ENCODE results near the gene PYGB. TPM values are rescaled to one million over a fixed set of nuclear protein-coding genes. Genes with fewer than 3 reads are reported as not detected.

The PYGB gene
- total RNA-seq, 2 donors from 2014 or later: 211 to 295 TPM

- H3K36me3 ChIP-seq: no peaks in the 10 kb centered on the region
- no peak for DNase-seq
- TF ChIP-seq CTCF (IDR thresholded peaks at IDR 0.05): no peak
- intact Hi-C loops (cut with DNase I): no loop called here
- H3K27ac ChIP-seq: peak overlapping the region; percentile 36
- no peaks in the 10 kb centered on the region for H3K9me3 ChIP-seq
- no peak overlapping the region for H3K9ac ChIP-seq (ENCODE audit: low read depth in 2 of 2, low read length in 2 of 2)
- H3K27me3 ChIP-seq: no peaks in the 10 kb centered on the region
- H3K4me1 ChIP-seq: no peaks in the 10 kb centered on the region
- no peak overlapping the region for H3K4me3 ChIP-seq
Measured at GRCh38 chr20:25223765-25224720, 23.8 kb upstream of the PYGB start.

- Histone ChIP-seq H3K4me3 (no peak overlapping the region), H3K9ac (ENCODE audit: low read depth in 2 of 2, low read length in 2 of 2) (no peak overlapping the region), H3K27me3 (no peaks in the 10 kb centered on the region), H3K4me1 (no peaks in the 10 kb centered on the region), H3K9me3 (no peaks in the 10 kb centered on the region), H3K27ac (no peak overlapping the region), H3K36me3 (no peaks in the 10 kb centered on the region)
- intact Hi-C loops (cut with DNase I): no loop called here
- no peak for DNase-seq
- TF ChIP-seq CTCF (IDR thresholded peaks at IDR 0.05): no peak
Measured at GRCh38 chr20:25224941-25225340, 22.9 kb upstream of the PYGB start.

GRCh38 chr20:25225642-25226432 lies 22.0 kb upstream of the PYGB start:
- no peak overlapping the region for H3K4me3 ChIP-seq
- no peak overlapping the region for H3K9ac ChIP-seq (ENCODE audit: low read depth in 2 of 2, low read length in 2 of 2)
- H3K4me1 ChIP-seq: no peaks in the 10 kb centered on the region
- no peaks in the 10 kb centered on the region for H3K27me3 ChIP-seq
- no peak for DNase-seq
- H3K27ac ChIP-seq: no peak overlapping the region
- TF ChIP-seq CTCF (IDR thresholded peaks at IDR 0.05): no peak
- no peaks in the 10 kb centered on the region for H3K9me3 ChIP-seq
- no peaks in the 10 kb centered on the region for H3K36me3 ChIP-seq
- intact Hi-C loops (cut with DNase I): no loop called here

- peak overlapping the region; percentile 15 for H3K27ac ChIP-seq
- DNase-seq: no peak
- no peak overlapping the region for H3K9ac ChIP-seq (ENCODE audit: low read depth in 2 of 2, low read length in 2 of 2)
- H3K36me3 ChIP-seq: no peaks in the 10 kb centered on the region
- no peaks in the 10 kb centered on the region for H3K27me3 ChIP-seq
- intact Hi-C loops (cut with DNase I): no loop called here
- H3K4me1 ChIP-seq: no peaks in the 10 kb centered on the region
- H3K4me3 ChIP-seq: no peak overlapping the region
- no peak for TF ChIP-seq CTCF (IDR thresholded peaks at IDR 0.05)
- H3K9me3 ChIP-seq: no peaks in the 10 kb centered on the region
Measured at GRCh38 chr20:25226433-25227316, 21.2 kb upstream of the PYGB start.

GRCh38 chr20:25227317-25227831 lies 20.5 kb upstream of the PYGB start:
- H3K36me3 ChIP-seq: no peaks in the 10 kb centered on the region
- intact Hi-C loops (cut with DNase I): no loop called here
- H3K27ac ChIP-seq: peak overlapping the region; percentile 15
- H3K9me3 ChIP-seq: no peaks in the 10 kb centered on the region
- no peaks in the 10 kb centered on the region for H3K4me1 ChIP-seq
- no peak for TF ChIP-seq CTCF (IDR thresholded peaks at IDR 0.05)
- H3K4me3 ChIP-seq: no peak overlapping the region
- H3K27me3 ChIP-seq: no peaks in the 10 kb centered on the region
- H3K9ac ChIP-seq (ENCODE audit: low read depth in 2 of 2, low read length in 2 of 2): no peak overlapping the region
- DNase-seq: no peak
